H9 (cell line): ENCODE data around the gene SH2D1B. TPM values are rescaled to one million over a fixed set of nuclear protein-coding genes. Genes with fewer than 3 reads are reported as not detected.

ENCODE experiments used
- DNase-seq: peaks from one replicate; pipeline ENCODE4 v3.0.0-alpha.2; 2017
- H2AFZ ChIP-seq: one replicate; pipeline ENCODE4 v1.6.1; 2013; ENCODE audit warnings: mild to moderate bottlenecking, low read length, control low read depth, moderate library complexity
- H2AK5ac ChIP-seq: 2 replicates; pipeline ENCODE4 v1.6.1; 2013; ENCODE audit warnings: low read length, control low read depth, mixed read lengths; ENCODE audit not compliant: insufficient read length
- H2BK120ac ChIP-seq: one replicate; pipeline ENCODE4 v1.6.1; 2013; ENCODE audit warnings: low read depth, mild to moderate bottlenecking, low read length, control low read depth, inconsistent platforms; ENCODE audit not compliant: poor library complexity, severe bottlenecking
- H2BK12ac ChIP-seq: 2 replicates; pipeline ENCODE4 v1.6.1; 2013; ENCODE audit warnings: low read length, control low read depth, mixed read lengths, low read depth; ENCODE audit not compliant: insufficient read length
- H2BK15ac ChIP-seq: 2 replicates; pipeline ENCODE4 v1.6.1; 2013; ENCODE audit warnings: low read depth, low read length, control low read depth
- H2BK20ac ChIP-seq: one replicate; pipeline ENCODE4 v1.6.1; 2013; ENCODE audit warnings: low read depth, mild to moderate bottlenecking, low read length, control low read depth, inconsistent platforms; ENCODE audit not compliant: poor library complexity, severe bottlenecking
- H2BK5ac ChIP-seq: 2 replicates; pipeline ENCODE4 v1.6.1; 2013; ENCODE audit warnings: low read length, control low read depth, mixed read lengths; ENCODE audit not compliant: insufficient read length
- H3K14ac ChIP-seq: 2 replicates; pipeline ENCODE4 v1.6.1; 2013; ENCODE audit warnings: low read length, control low read depth; ENCODE audit not compliant: insufficient read depth
- H3K18ac ChIP-seq: 2 replicates; pipeline ENCODE4 v1.6.1; 2013; ENCODE audit warnings: low read depth, mild to moderate bottlenecking, mixed read lengths, low read length, control low read depth; ENCODE audit not compliant: insufficient read length
- H3K23ac ChIP-seq: 2 replicates; pipeline ENCODE4 v1.6.1; 2013; ENCODE audit warnings: low read length, control low read depth, mixed read lengths, low read depth; ENCODE audit not compliant: insufficient read length
- H3K23me2 ChIP-seq: 2 replicates; pipeline ENCODE4 v1.6.1; 2013; ENCODE audit warnings: low read depth, mild to moderate bottlenecking, mixed read lengths, low read length, control low read depth; ENCODE audit not compliant: insufficient read length, poor library complexity, severe bottlenecking
- H3K27ac ChIP-seq: 2 replicates; pipeline ENCODE4 v1.5.1; 2013; ENCODE audit warnings: low read length, control low read depth, mixed read lengths, low read depth; ENCODE audit not compliant: insufficient read length
- H3K27me3 ChIP-seq: 2 replicates; pipeline ENCODE4 v1.6.1; 2013; ENCODE audit warnings: low read length, control low read depth, inconsistent platforms; ENCODE audit not compliant: insufficient read depth
- H3K4ac ChIP-seq: 2 replicates; pipeline ENCODE4 v1.6.1; 2013; ENCODE audit warnings: low read depth, mild to moderate bottlenecking, control low read depth, inconsistent platforms, low read length, moderate library complexity
- H3K4me1 ChIP-seq: 2 replicates; pipeline ENCODE4 v1.6.1; 2013; ENCODE audit warnings: low read length, control low read depth, inconsistent platforms; ENCODE audit not compliant: insufficient read depth
- H3K4me2 ChIP-seq: 2 replicates; pipeline ENCODE4 v1.6.1; 2013; ENCODE audit warnings: low read length, control low read depth, mixed read lengths; ENCODE audit not compliant: insufficient read length, insufficient read depth
- H3K56ac ChIP-seq: 2 replicates; pipeline ENCODE4 v1.6.1; 2013; ENCODE audit warnings: low read depth, mild to moderate bottlenecking, mixed read lengths, low read length, control low read depth; ENCODE audit not compliant: insufficient read length
- H3K79me1 ChIP-seq: 2 replicates; pipeline ENCODE4 v1.6.1; 2013; ENCODE audit warnings: low read depth, mild to moderate bottlenecking, moderate library complexity, low read length, control low read depth, inconsistent platforms; ENCODE audit not compliant: insufficient read depth, poor library complexity, severe bottlenecking
- H3K79me2 ChIP-seq: 2 replicates; pipeline ENCODE4 v1.6.1; 2013; ENCODE audit warnings: low read length, control low read depth, inconsistent platforms; ENCODE audit not compliant: insufficient read depth
- H3K9ac ChIP-seq: 2 replicates; pipeline ENCODE4 v1.6.1; 2013; ENCODE audit warnings: low read length, control low read depth, mixed read lengths; ENCODE audit not compliant: insufficient read length; ENCODE audit errors: extremely low read depth
- H3K9me3 ChIP-seq: one replicate; pipeline ENCODE4 v1.6.1; 2013; ENCODE audit warnings: low read depth, low read length, inconsistent platforms; ENCODE audit not compliant: control insufficient read depth
- H3T11ph ChIP-seq: one replicate; pipeline ENCODE4 v1.6.1; 2013; ENCODE audit warnings: mild to moderate bottlenecking, low read length, control low read depth, inconsistent platforms
- H4K20me1 ChIP-seq: one replicate; pipeline ENCODE4 v1.6.1; 2013; ENCODE audit not compliant: control insufficient read depth, insufficient read length, insufficient read depth
- H4K5ac ChIP-seq: 2 replicates; pipeline ENCODE4 v1.6.1; 2013; ENCODE audit warnings: low read depth, mild to moderate bottlenecking, mixed read lengths, low read length, control low read depth; ENCODE audit not compliant: insufficient read length
- H4K8ac ChIP-seq: replicated peaks from 2 replicates; pipeline ENCODE4 v1.6.1; 2013; ENCODE audit warnings: low read length, control low read depth, mixed read lengths, low read depth; ENCODE audit not compliant: insufficient read length
- H4K91ac ChIP-seq: 2 replicates; pipeline ENCODE4 v1.6.1; 2013; ENCODE audit warnings: low read depth, mild to moderate bottlenecking, moderate library complexity, mixed read lengths, low read length, control low read depth; ENCODE audit not compliant: insufficient read length
- H3K27ac Mint-ChIP-seq, 3 experiments: 2 replicates in 2 of 3; 3 replicates in 1 of 3; pipeline ENCODE4 v1.8.0; 2020 to 2021; ENCODE audit warnings: mixed read lengths in 3 of 3, mild to moderate bottlenecking in 1 of 3, moderate library complexity in 1 of 3
- H3K27me3 Mint-ChIP-seq: 2 replicates; pipeline ENCODE4 v1.8.0; 2021; ENCODE audit warnings: low read depth, mild to moderate bottlenecking, moderate library complexity, mixed read lengths
- H3K36me3 Mint-ChIP-seq, 3 experiments: 2 replicates in 2 of 3; 3 replicates in 1 of 3; pipeline ENCODE4 v1.8.0; 2020 to 2021; ENCODE audit warnings: low read depth in 3 of 3, mixed read lengths in 3 of 3; ENCODE audit not compliant: insufficient read depth in 1 of 3
- H3K4me1 Mint-ChIP-seq, 2 experiments: 2 replicates each; pipeline ENCODE4 v1.8.0; 2020; ENCODE audit warnings: mixed read lengths in 2 of 2
- H3K4me3 Mint-ChIP-seq, 2 experiments: 2 replicates in 1 of 2; 3 replicates in 1 of 2; pipeline ENCODE4 v1.8.0; 2020 to 2021; ENCODE audit warnings: mild to moderate bottlenecking in 2 of 2, mixed read lengths in 2 of 2, moderate library complexity in 1 of 2
- H3K9me3 Mint-ChIP-seq, 2 experiments: 2 replicates in 1 of 2; 3 replicates in 1 of 2; pipeline ENCODE4 v1.8.0; 2020; ENCODE audit warnings: mild to moderate bottlenecking in 2 of 2, mixed read lengths in 2 of 2, moderate library complexity in 1 of 2
- WGBS: extraction: QIAGEN DNeasy Blood & Tissue Kit; methylation state at CpG from one replicate; pipeline ENCODE4 v1.1.7; 2013; ENCODE audit warnings: missing lambda C conversion rate, low lambda C conversion rate, mixed read lengths; ENCODE audit not compliant: insufficient read length; ENCODE audit errors: extremely low coverage; 5-methylcytosine and 5-hydroxymethylcytosine counted together
- total RNA-seq: library from RNA; stranded (reverse); gene quantifications from 2 replicates; pipeline ENCODE4 v1.2.1, GENCODE V29; 2021
- TF ChIP-seq, protein P1 (sequence below): fragments of 200-600 bp; sonication (generic); conservative IDR thresholded peaks from 3 replicates; pipeline ENCODE4 v1.8.0; 2021; ENCODE audit warnings: antibody characterized with exemption, mild to moderate bottlenecking

The SH2D1B gene
- total RNA-seq, 1 experiment from 2014 or later, result not detected

DNA sequence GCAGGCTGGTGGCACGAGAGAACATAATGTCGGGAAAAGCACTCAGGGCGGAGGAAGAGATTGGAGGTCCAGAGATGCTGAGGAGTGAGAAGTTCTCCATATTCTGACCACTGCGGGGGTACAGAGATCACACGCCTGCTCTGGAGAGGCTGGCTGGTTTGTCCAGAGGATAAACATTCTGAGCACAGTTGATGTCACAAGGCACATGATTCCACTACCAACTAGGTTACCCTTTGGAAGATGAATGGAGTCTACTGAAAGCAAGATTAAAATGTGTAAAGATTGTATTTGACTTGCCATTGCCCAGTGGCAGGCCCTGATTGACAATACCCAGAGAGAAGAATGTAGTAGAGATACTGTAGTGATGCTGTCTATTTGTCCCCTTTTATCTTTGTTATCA lies 35.2 kb downstream of the SH2D1B start, which contains the start of gene SPATA46:
Gene SPATA46 (minus strand): TSS at position 164 of the 400 bp plus-strand sequence. CDS start 64 bp downstream, at position 100.
- H3K9me3 Mint-ChIP-seq, result no peaks in the 10 kb centered on the region
- no peaks in the 10 kb centered on the region for H3K4me1 ChIP-seq
- H3K4me1 Mint-ChIP-seq, result no peaks in the 10 kb centered on the region
- no peak within 1 kb of the TSS for H2BK15ac ChIP-seq
- no peak within 1 kb of the TSS for H3K4me3 Mint-ChIP-seq
- no peak within 1 kb of the TSS for H3K4me2 ChIP-seq
- H3K79me2 ChIP-seq, result no peaks in the 10 kb centered on the region
- no peak within 1 kb of the TSS for H2BK5ac ChIP-seq
- no peak within 1 kb of the TSS for H4K91ac ChIP-seq
- no peak within 1 kb of the TSS for H3T11ph ChIP-seq
- H4K8ac ChIP-seq, result no peak within 1 kb of the TSS
- no peaks in the 10 kb centered on the region for H3K27me3 ChIP-seq
- H3K27ac ChIP-seq, result no peak within 1 kb of the TSS
- H3K27me3 Mint-ChIP-seq, result no peaks in the 10 kb centered on the region
- no peak within 1 kb of the TSS for H4K5ac ChIP-seq
- H2BK120ac ChIP-seq, result no peak within 1 kb of the TSS
- no peaks in the 10 kb centered on the region for H3K23me2 ChIP-seq
- TF ChIP-seq, protein P1, sequence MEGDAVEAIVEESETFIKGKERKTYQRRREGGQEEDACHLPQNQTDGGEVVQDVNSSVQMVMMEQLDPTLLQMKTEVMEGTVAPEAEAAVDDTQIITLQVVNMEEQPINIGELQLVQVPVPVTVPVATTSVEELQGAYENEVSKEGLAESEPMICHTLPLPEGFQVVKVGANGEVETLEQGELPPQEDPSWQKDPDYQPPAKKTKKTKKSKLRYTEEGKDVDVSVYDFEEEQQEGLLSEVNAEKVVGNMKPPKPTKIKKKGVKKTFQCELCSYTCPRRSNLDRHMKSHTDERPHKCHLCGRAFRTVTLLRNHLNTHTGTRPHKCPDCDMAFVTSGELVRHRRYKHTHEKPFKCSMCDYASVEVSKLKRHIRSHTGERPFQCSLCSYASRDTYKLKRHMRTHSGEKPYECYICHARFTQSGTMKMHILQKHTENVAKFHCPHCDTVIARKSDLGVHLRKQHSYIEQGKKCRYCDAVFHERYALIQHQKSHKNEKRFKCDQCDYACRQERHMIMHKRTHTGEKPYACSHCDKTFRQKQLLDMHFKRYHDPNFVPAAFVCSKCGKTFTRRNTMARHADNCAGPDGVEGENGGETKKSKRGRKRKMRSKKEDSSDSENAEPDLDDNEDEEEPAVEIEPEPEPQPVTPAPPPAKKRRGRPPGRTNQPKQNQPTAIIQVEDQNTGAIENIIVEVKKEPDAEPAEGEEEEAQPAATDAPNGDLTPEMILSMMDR, result no peak
- H3K56ac ChIP-seq, result no peak within 1 kb of the TSS
- no peak within 1 kb of the TSS for H3K23ac ChIP-seq
- no peak within 1 kb of the TSS for H3K14ac ChIP-seq
- no peak within 1 kb of the TSS for H2AFZ ChIP-seq
- no peak within 1 kb of the TSS for H2BK20ac ChIP-seq
- no peaks in the 10 kb centered on the region for H4K20me1 ChIP-seq
- H2BK12ac ChIP-seq, result no peak within 1 kb of the TSS
- DNase-seq, result no peak
- peak within 1 kb of the TSS in 1 of 3 experiments; percentile 15; a peak in 1 of 7 replicates for H3K27ac Mint-ChIP-seq
- WGBS, result no CpG with 5 or more reads among the region's 5 CpGs
- H3K79me1 ChIP-seq, result no peaks in the 10 kb centered on the region
- peaks cover 0 to 8% (median 0%) of the 10 kb centered on the region in 3 experiments; a peak in 2 of 7 replicates for H3K36me3 Mint-ChIP-seq
- no peak within 1 kb of the TSS for H3K9ac ChIP-seq
- no peaks in the 10 kb centered on the region for H3K9me3 ChIP-seq
- no peak within 1 kb of the TSS for H3K18ac ChIP-seq
- H2AK5ac ChIP-seq, result no peak within 1 kb of the TSS
- H3K4ac ChIP-seq, result no peak within 1 kb of the TSS
